Activated CD4-positive, CD25-positive, alpha-beta regulatory T cell (primary cell): Measurements from ENCODE around the gene ISYNA1.

Experiments
- DNase-seq, 4 experiments: peaks; one replicate each; lab custom pipeline; 2025; lab: John Stamatoyannopoulos, UW

ISYNA1 gene

DNA sequence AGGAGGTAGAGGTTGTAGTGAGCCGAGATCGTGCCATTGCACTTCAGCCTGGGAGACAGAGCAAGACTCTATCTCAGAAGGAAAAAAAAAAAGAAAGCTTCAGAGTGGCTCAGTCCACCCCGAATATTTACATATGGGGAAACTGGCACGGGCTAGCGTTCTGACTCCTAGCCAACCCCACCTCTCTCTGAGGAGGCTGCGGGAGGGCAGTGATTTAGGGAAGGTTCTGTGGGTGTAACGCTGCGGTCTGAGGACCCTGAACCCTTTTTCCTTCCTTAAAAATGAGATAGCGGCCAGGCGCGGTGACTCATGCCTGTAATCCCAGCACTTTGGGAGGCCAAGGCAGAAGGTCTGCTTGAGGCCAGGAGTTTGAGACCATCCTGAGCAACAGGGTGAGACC is 45.5 kb downstream of the ISYNA1 start:
- DNase-seq, result no peak

- DNase-seq, result no peak
Measured at GRCh38 chr19:18391509-18392075, 46.3 kb downstream of the ISYNA1 start.

GRCh38 chr19:18390065-18390907 is 47.6 kb downstream of the ISYNA1 start:
- no peak for DNase-seq

GRCh38 chr19:18389726-18390064 is 48.2 kb downstream of the ISYNA1 start:
- no peak for DNase-seq

GRCh38 chr19:18388960-18389725 is 48.8 kb downstream of the ISYNA1 start:
- DNase-seq, result no peak

DNA sequence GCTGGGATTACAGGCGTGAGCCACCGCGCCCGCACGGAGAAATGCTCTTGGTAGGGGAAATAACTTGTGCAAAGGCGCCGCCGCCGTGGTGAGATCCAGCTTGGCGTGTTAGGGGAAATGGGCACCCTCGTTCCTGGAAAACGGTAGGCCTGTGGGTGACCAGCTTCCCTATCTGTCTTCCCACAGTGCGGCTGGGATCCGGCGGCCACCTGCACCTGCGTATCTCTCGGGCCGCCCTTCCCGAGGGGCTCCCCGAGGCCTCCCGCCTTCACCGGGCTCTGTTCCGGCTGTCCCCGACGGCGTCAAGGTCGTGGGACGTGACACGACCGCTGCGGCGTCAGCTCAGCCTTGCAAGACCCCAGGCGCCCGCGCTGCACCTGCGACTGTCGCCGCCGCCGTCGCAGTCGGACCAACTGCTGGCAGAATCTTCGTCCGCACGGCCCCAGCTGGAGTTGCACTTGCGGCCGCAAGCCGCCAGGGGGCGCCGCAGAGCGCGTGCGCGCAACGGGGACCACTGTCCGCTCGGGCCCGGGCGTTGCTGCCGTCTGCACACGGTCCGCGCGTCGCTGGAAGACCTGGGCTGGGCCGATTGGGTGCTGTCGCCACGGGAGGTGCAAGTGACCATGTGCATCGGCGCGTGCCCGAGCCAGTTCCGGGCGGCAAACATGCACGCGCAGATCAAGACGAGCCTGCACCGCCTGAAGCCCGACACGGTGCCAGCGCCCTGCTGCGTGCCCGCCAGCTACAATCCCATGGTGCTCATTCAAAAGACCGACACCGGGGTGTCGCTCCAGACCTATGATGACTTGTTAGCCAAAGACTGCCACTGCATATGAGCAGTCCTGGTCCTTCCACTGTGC is 49.6 kb downstream of the ISYNA1 start:
- DNase-seq, result peak; percentile 40 to 70 (median 60)

DNA sequence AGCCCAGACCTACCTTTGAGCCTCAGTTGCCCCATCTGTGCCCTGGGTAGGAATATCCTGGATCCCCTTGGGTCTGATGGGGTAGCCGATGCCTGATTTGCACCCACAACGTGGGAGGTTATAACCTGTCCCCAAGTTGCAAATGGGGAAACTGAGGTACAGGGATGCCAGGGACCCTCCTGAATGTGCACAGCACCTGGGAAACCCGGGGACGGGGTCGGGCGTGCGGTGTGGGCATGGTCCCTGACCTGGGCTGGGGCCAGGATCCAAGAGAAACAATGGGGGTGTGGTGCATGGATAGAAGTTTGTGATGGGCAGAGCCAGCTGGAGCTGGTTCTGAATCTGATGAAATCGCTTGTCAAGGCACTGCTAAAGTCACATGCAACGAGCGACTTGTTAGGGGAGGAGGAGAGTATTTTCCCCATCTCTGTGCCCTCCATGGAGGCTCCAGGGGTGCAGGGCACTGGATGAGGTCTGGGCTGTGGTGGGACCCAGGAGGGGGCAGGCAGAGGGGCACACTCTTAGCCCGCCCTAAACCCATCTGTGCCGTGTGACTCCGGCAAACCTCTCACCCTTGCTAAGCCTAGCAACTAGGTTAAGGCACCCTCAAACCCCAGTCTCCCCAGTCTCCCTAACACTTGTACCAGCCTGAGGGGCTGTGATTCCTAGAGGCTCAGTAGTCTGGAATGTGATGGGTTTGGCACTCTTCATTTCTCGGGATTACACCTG is 51.2 kb downstream of the ISYNA1 start:
- DNase-seq, result no peak

DNA sequence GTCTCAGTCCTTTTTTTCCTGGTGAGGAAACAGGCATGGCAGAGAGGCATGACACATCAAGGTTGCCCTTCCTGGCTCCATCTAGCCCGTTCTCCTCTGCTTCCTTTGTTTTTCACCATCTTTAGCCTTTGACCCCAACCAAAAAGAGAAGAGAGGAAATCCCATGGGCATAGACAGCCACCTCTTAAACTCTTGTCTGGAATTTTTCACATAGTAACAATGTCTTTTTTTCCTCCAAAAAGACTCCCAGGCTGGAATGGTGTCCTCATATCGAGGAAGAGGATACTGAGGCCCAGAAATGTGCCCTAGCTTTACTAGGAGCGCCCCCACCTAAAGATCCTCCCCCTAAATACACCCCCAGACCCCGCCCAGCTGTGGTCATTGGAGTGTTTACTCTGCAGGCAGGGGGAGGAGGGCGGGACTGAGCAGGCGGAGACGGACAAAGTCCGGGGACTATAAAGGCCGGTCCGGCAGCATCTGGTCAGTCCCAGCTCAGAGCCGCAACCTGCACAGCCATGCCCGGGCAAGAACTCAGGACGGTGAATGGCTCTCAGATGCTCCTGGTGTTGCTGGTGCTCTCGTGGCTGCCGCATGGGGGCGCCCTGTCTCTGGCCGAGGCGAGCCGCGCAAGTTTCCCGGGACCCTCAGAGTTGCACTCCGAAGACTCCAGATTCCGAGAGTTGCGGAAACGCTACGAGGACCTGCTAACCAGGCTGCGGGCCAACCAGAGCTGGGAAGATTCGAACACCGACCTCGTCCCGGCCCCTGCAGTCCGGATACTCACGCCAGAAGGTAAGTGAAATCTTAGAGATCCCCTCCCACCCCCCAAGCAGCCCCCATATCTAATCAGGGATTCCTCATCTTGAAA is 52.0 kb downstream of the ISYNA1 start, which contains the start of gene GDF15:
TSS of gene GDF15 (plus strand) at position 484 of the 868 bp plus-strand sequence. CDS start at position 516, 32 bp downstream.
- DNase-seq, result peak in 2 of 4 experiments; percentile 4 to 8

DNA sequence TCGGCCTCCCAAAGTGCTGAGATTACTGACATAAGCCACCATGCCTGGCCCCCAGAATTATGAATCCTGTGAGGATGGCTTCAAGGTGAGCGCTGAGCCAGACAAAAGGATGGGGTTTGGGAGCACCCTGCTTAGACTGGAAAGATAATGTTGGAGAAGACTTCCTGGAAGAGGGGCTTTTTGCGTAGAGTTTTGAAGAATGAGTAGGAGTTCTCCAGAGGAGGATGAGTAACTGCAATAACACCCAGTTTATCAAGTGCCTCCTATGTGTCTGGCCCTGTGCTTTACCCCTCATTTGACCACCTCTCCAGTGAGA is 52.6 kb downstream of the ISYNA1 start:
- no peak for DNase-seq

DNA sequence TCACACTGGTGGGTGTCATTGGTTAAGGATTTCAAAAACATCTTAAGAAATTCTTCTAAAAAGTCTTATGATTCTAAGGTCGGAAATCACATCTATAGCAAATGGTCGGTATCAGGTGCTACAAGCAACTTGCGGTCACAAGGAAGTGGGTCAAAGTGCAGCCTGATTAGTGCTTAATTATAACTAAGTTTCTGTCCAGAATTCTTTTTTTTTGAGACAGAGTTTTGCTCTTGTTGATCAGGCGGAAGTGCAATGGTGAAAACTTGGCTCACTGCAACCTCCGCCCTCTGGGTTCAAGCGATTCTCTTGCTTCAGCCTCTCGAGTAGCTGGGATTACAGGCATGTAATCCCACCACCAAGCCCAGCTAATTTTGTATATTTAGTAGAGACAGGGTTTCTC is 53.2 kb downstream of the ISYNA1 start:
- no peak for DNase-seq
